Uterus (tissue), 4 donors: ENCODE measurements around the gene DCTN3. TPM values are rescaled to one million over a fixed set of nuclear protein-coding genes. Genes with fewer than 3 reads are reported as not detected.

Experiments
- DNase-seq, 2 donors: peaks; one replicate each; pipeline ENCODE4 v3.0.0-alpha.2; 2019 to 2020
- H3K27ac ChIP-seq, 2 donors: fragments of 200-600 bp; sonication (generic); 1 replicate in 1 of 2; 2 replicates in 1 of 2; pipeline ENCODE4 v1.5.1; 2016 to 2018
- H3K27me3 ChIP-seq, 2 donors: fragments of 200-600 bp; sonication (generic); one replicate each; pipeline ENCODE4 v1.5.1; 2018 to 2019; ENCODE audit warnings: control low read depth in 1 of 2
- H3K36me3 ChIP-seq, 2 donors: fragments of 200-600 bp; sonication (generic); one replicate each; pipeline ENCODE4 v1.5.1; 2019; ENCODE audit warnings: control low read depth in 1 of 2
- H3K4me1 ChIP-seq, 2 donors: fragments of 200-600 bp; sonication (generic); one replicate each; pipeline ENCODE4 v1.5.1; 2018 to 2019; ENCODE audit warnings: control low read depth in 1 of 2
- H3K4me3 ChIP-seq, 2 donors: fragments of 200-600 bp; sonication (generic); 1 replicate in 1 of 2; 2 replicates in 1 of 2; pipeline ENCODE4 v1.5.1; 2018 to 2019; ENCODE audit warnings: mild to moderate bottlenecking in 1 of 2
- H3K9me3 ChIP-seq, 2 donors: fragments of 200-600 bp; sonication (generic); one replicate each; pipeline ENCODE4 v1.5.1; 2019; ENCODE audit warnings: control low read depth in 1 of 2
- CTCF ChIP-seq, 4 experiments: fragments of 200-600 bp in 2 of 4; fragments of 450-650 bp in 2 of 4; sonication (generic) in 2 of 4; IDR thresholded peaks; one replicate each; pipeline ENCODE4 v1.5.1; 2016 to 2019; ENCODE audit warnings: antibody characterized with exemption in 4 of 4, mild to moderate bottlenecking in 2 of 4, moderate library complexity in 1 of 4
- POLR2A ChIP-seq, 2 donors: fragments of 450-650 bp; IDR thresholded peaks; one replicate each; pipeline ENCODE4 v1.6.1; 2016; ENCODE audit warnings: antibody characterized with exemption in 2 of 2, mild to moderate bottlenecking in 1 of 2, moderate library complexity in 1 of 2
- intact Hi-C: fragments of 100-400 bp; cut with DNase I; formaldehyde crosslinking; loops from one replicate; pipeline ENCODE4 v1.15.1; 2023; ENCODE audit warnings: low total_unique reads
- total RNA-seq, 4 donors: library from RNA; depleted of rRNA in 3 of 4; stranded (reverse); fragments of >200 nt in 3 of 4; gene quantifications; one replicate each; pipeline versions ENCODE4 v1.1.0 to v1.2.4, GENCODE V29; 2014 to 2023
- donor health status: DM: yes; HTN: yes; CAD: no.

The DCTN3 gene
- total RNA-seq, 4 donors from 2014 or later: 27.7 to 98.0 (median 58.6) TPM

GRCh38 chr9:34611811-34612787, 8.2 kb downstream of the DCTN3 start, which contains the start of gene RPP25L:
RPP25L (minus strand) TSS chr9:34612097; CDS start chr9:34611296, 801 bp downstream.
- peak; percentile 83 to 89 for DNase-seq
- TF ChIP-seq POLR2A (IDR thresholded peaks at IDR 0.05) (peak; percentile 83 to 87), CTCF (IDR thresholded peaks at IDR 0.05) (peak in 2 of 4 experiments; percentile 3 to 5)
- no peaks in the 10 kb centered on the region for H3K9me3 ChIP-seq
- H3K4me3 ChIP-seq: peak within 1 kb of the TSS; percentile 63 to 72
- intact Hi-C loops: no loop called here
- no peaks in the 10 kb centered on the region for H3K4me1 ChIP-seq
- peak within 1 kb of the TSS; percentile 85 to 93 for H3K27ac ChIP-seq
- H3K27me3 ChIP-seq: no peaks in the 10 kb centered on the region
- no peaks in the 10 kb centered on the region for H3K36me3 ChIP-seq

- DNase-seq: peak; percentile 47 to 61
- no peaks in the 10 kb centered on the region for H3K9me3 ChIP-seq
- TF ChIP-seq POLR2A (IDR thresholded peaks at IDR 0.05) (no peak), CTCF (IDR thresholded peaks at IDR 0.05) (no peak)
- no peaks in the 10 kb centered on the region for H3K4me1 ChIP-seq
- no peaks in the 10 kb centered on the region for H3K27me3 ChIP-seq
- intact Hi-C loops: no loop called here
- no peaks in the 10 kb centered on the region for H3K36me3 ChIP-seq
- peak overlapping the region; percentile 85 to 93 for H3K27ac ChIP-seq
- peak overlapping the region; percentile 63 to 72 for H3K4me3 ChIP-seq
Observed at GRCh38 chr9:34611251-34611810, 9.0 kb downstream of the DCTN3 start.

GRCh38 chr9:34610434-34611206, 9.7 kb downstream of the DCTN3 start:
- Histone ChIP-seq H3K36me3 (no peaks in the 10 kb centered on the region), H3K4me3 (peak overlapping the region in 1 of 2 donors; percentile 72), H3K9me3 (no peaks in the 10 kb centered on the region), H3K27ac (peak overlapping the region in 1 of 2 donors; percentile 93), H3K27me3 (no peaks in the 10 kb centered on the region), H3K4me1 (no peaks in the 10 kb centered on the region)
- DNase-seq: no peak
- intact Hi-C loops: no loop called here
- TF ChIP-seq POLR2A (IDR thresholded peaks at IDR 0.05): no peak
- TF ChIP-seq CTCF (IDR thresholded peaks at IDR 0.05): no peak

DNA sequence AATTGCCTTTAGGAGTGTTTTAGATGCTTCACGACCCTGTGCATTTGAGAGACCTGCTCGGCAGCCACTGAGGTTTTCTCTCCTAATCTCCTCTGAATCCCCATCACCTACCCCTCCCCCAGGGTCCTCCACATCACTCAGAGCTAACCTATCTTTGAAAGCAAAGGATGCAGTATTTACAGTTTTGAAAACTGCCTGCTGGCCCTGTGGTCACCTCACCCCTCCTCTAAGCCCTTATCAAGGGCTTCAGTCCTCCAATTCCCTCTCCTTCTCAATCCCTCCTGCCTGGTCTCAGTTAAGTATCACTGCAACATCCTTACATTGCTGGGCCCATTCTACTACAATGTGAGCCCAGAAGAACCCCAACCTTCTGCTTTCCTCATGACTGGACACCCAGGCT, 13.0 kb downstream of the DCTN3 start:
- no peak for TF ChIP-seq POLR2A (IDR thresholded peaks at IDR 0.05)
- no peak for TF ChIP-seq CTCF (IDR thresholded peaks at IDR 0.05)
- H3K27ac ChIP-seq: no peak overlapping the region
- H3K9me3 ChIP-seq: no peaks in the 10 kb centered on the region
- no peak for DNase-seq
- intact Hi-C loops: no loop called here
- H3K4me1 ChIP-seq: no peaks in the 10 kb centered on the region
- H3K27me3 ChIP-seq: no peaks in the 10 kb centered on the region
- H3K36me3 ChIP-seq: no peaks in the 10 kb centered on the region
- no peak overlapping the region for H3K4me3 ChIP-seq
